Endothelial cell (in vitro differentiated cells): ENCODE results near the gene ARSA. TPM values are rescaled to one million over a fixed set of nuclear protein-coding genes. Genes with fewer than 3 reads are reported as not detected.

Experiments used
- DNase-seq: peaks from one replicate; pipeline ENCODE4 v3.0.0; 2021; ENCODE audit warnings: low spot score
- H3K27ac Mint-ChIP-seq: one replicate; pipeline ENCODE4 v1.8.0; 2021; ENCODE audit warnings: mixed read lengths, inconsistent platforms; ENCODE audit not compliant: unreplicated experiment
- H3K27me3 Mint-ChIP-seq: one replicate; pipeline ENCODE4 v1.8.0; 2021; ENCODE audit warnings: mild to moderate bottlenecking, moderate library complexity, mixed read lengths, inconsistent platforms; ENCODE audit not compliant: unreplicated experiment
- H3K36me3 Mint-ChIP-seq: one replicate; pipeline ENCODE4 v1.8.0; 2021; ENCODE audit warnings: mild to moderate bottlenecking, low read depth, mixed read lengths, inconsistent platforms; ENCODE audit not compliant: unreplicated experiment
- H3K4me1 Mint-ChIP-seq: one replicate; pipeline ENCODE4 v1.8.0; 2021; ENCODE audit warnings: mild to moderate bottlenecking, mixed read lengths, inconsistent platforms; ENCODE audit not compliant: unreplicated experiment
- H3K4me3 Mint-ChIP-seq: one replicate; pipeline ENCODE4 v1.8.0; 2021; ENCODE audit warnings: mild to moderate bottlenecking, mixed read lengths, inconsistent platforms; ENCODE audit not compliant: unreplicated experiment
- H3K9me3 Mint-ChIP-seq: one replicate; pipeline ENCODE4 v1.8.0; 2021; ENCODE audit warnings: mixed read lengths, inconsistent platforms; ENCODE audit not compliant: unreplicated experiment
- CTCF ChIP-seq: fragments of 200-600 bp; sonication (generic); IDR thresholded peaks from one replicate; pipeline ENCODE4 v1.5.0; 2021; ENCODE audit warnings: antibody characterized with exemption; ENCODE audit not compliant: unreplicated experiment
- total RNA-seq: library from RNA; stranded (reverse); fragmentation: NEBNext Ultra II Directional; extraction: Animal tissue kit (Norgen Biotek cat#: 25700); gene quantifications from one replicate; pipeline ENCODE4 v1.2.1, GENCODE V29; 2021; ENCODE audit not compliant: unreplicated experiment

The ARSA gene
- total RNA-seq, 1 donor from 2014 or later: 59.6 TPM

GRCh38 chr22:50585238-50585637 is 42.7 kb downstream of the ARSA start:
- Mint-ChIP-seq H3K4me3 (no peak overlapping the region), H3K4me1 (peaks cover 7% of the 10 kb centered on the region), H3K27me3 (peaks cover 8% of the 10 kb centered on the region), H3K27ac (no peak overlapping the region), H3K9me3 (no peaks in the 10 kb centered on the region), H3K36me3 (peaks cover 11% of the 10 kb centered on the region)
- no peak for TF ChIP-seq CTCF
- no peak for DNase-seq

- H3K9me3 Mint-ChIP-seq: no peaks in the 10 kb centered on the region
- peaks cover 8% of the 10 kb centered on the region for H3K27me3 Mint-ChIP-seq
- no peak for TF ChIP-seq CTCF
- H3K4me1 Mint-ChIP-seq: peaks cover 7% of the 10 kb centered on the region
- H3K4me3 Mint-ChIP-seq: peak overlapping the region; percentile 94
- no peak for DNase-seq
- no peak overlapping the region for H3K27ac Mint-ChIP-seq
- H3K36me3 Mint-ChIP-seq: peaks cover 11% of the 10 kb centered on the region
Measured at GRCh38 chr22:50584106-50585096, 43.6 kb downstream of the ARSA start.

- peaks cover 11% of the 10 kb centered on the region for H3K36me3 Mint-ChIP-seq
- no peaks in the 10 kb centered on the region for H3K9me3 Mint-ChIP-seq
- no peak for TF ChIP-seq CTCF
- peaks cover 8% of the 10 kb centered on the region for H3K27me3 Mint-ChIP-seq
- DNase-seq: no peak
- H3K4me3 Mint-ChIP-seq: peak overlapping the region; percentile 94
- peaks cover 7% of the 10 kb centered on the region for H3K4me1 Mint-ChIP-seq
- no peak overlapping the region for H3K27ac Mint-ChIP-seq
Measured at GRCh38 chr22:50583294-50583861, 44.6 kb downstream of the ARSA start.

- Mint-ChIP-seq H3K27me3 (peaks cover 8% of the 10 kb centered on the region), H3K4me3 (peak within 1 kb of the TSS; percentile 94), H3K4me1 (peaks cover 7% of the 10 kb centered on the region), H3K9me3 (no peaks in the 10 kb centered on the region), H3K27ac (peak within 1 kb of the TSS; percentile 64), H3K36me3 (peaks cover 11% of the 10 kb centered on the region)
- DNase-seq: peak; percentile 99
- no peak for TF ChIP-seq CTCF
Measured at GRCh38 chr22:50582493-50583293, 45.3 kb downstream of the ARSA start, which contains the start of gene CHKB. Gene CHKB (minus strand): TSS chr22:50582849. CDS start chr22:50582781, 68 bp downstream.
